ENCODE data around the gene CORO1C. TPM values are rescaled to one million over a fixed set of nuclear protein-coding genes. Genes with fewer than 3 reads are reported as not detected.

Gene CORO1C
- total RNA-seq, 1 donor from 2014 or later, result 81.5 TPM

DNA sequence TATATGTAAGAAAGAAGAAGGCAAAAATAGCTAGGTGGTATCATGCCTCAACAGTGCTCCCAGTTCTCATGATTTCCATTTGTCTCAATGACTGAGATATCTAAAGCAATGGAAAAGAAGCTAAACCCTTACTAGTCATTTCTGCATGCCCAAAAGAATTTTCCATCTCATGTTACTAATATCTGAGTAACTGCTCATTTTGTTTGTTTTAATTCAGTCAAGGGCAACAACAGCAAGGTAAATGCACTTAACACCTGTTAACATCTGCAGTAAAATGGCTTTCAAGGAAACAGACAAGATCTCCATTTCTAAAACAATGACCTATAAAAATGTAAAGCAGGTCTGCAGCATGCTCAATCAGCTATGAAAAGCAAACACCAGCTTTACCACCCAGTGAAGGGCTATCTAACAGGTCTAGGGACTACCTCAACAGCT lies 78.2 kb downstream of the CORO1C start:
- Mint-ChIP-seq H3K27ac (no peak overlapping the region), H3K36me3 (ENCODE audit: low read depth) (peaks cover 37% of the 10 kb centered on the region), H3K27me3 (ENCODE audit: low read depth) (no peaks in the 10 kb centered on the region), H3K9me3 (no peaks in the 10 kb centered on the region), H3K4me3 (ENCODE audit: low read depth) (no peak overlapping the region), H3K4me1 (ENCODE audit: low read depth) (peaks cover 23% of the 10 kb centered on the region)
- no peak for DNase-seq (ENCODE audit: low spot score)
- intact Hi-C loops (cut with micrococcal nuclease), result no loop called here

DNA sequence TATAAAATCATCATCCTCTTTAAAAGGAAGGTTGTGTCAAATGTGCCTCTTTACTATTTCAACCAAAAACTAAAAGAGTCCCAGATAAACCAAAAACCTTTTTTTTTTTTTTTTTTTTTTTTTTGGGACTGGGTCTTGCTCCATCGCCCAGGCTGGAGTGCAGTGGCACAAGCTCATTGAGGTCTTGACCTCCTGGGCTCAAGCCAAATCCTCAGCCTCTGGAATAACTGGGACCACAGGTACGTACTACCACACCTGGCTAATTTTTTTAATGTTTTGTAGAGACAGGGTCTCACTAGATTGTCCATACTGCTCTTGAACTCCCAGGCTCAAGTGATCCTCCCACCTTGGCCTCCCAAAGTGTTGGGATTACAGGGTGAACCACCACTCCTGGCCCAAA lies 81.2 kb downstream of the CORO1C start:
- Mint-ChIP-seq H3K36me3 (ENCODE audit: low read depth) (peaks cover 50% of the 10 kb centered on the region), H3K9me3 (no peaks in the 10 kb centered on the region), H3K4me1 (ENCODE audit: low read depth) (peaks cover 46% of the 10 kb centered on the region), H3K27me3 (ENCODE audit: low read depth) (no peaks in the 10 kb centered on the region), H3K27ac (no peak overlapping the region), H3K4me3 (ENCODE audit: low read depth) (no peak overlapping the region)
- intact Hi-C loops (cut with micrococcal nuclease), result loop anchor here (2.0 kb wide), 1 partner anchor 15 kb away; no protein-coding TSS in a partner anchor
- DNase-seq (ENCODE audit: low spot score), result no peak

DNA sequence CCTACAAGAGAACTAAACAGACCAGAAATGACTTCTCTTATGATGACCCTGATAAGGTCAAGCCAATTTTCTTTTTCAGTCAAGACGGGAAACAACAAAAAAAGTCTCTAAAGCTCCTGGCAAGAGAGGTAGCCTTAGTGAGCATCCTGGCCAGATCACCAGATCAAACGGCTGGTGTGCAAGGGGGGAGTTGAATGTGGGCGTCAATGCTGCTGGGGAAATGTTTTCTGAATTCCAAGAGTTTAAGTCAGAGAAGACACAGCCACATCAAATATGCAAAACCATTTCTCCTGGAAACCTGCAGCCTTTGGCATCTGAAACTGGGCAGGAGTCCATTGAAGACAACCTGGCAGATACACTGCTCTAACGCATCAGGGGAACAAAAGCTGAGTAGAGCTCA lies 81.6 kb downstream of the CORO1C start:
- H3K36me3 Mint-ChIP-seq (ENCODE audit: low read depth), result peaks cover 53% of the 10 kb centered on the region
- H3K9me3 Mint-ChIP-seq, result no peaks in the 10 kb centered on the region
- H3K27me3 Mint-ChIP-seq (ENCODE audit: low read depth), result no peaks in the 10 kb centered on the region
- DNase-seq (ENCODE audit: low spot score), result no peak
- H3K27ac Mint-ChIP-seq, result peak overlapping the region; percentile 73
- intact Hi-C loops (cut with micrococcal nuclease), result loop anchor here (2.0 to 5.0 kb wide), 3 partner anchors 15 to 83 kb away; partner anchors contain the start of gene CORO1C
- H3K4me1 Mint-ChIP-seq (ENCODE audit: low read depth), result peaks cover 49% of the 10 kb centered on the region
- H3K4me3 Mint-ChIP-seq (ENCODE audit: low read depth), result no peak overlapping the region

DNA sequence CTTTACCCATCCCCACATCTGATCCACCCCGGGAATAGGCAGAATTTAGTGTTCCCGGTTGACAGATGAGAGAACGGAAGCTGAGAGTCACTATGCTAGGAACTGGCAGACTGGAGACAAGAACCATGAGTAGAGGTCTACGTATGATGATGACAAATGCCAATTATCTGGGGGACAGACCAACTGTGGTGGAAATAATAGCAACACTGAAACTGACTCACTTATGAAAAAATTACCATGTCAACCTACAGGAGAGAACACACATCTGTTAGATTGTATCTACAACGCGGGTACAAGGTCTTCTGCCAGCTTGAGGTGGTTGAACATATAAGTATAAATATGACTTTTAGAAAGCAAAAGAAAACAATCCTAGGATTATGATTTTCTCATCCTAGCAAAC lies 82.2 kb downstream of the CORO1C start:
- H3K27ac Mint-ChIP-seq, result peak overlapping the region; percentile 73
- intact Hi-C loops (cut with micrococcal nuclease), result loop anchor here (2.0 to 5.0 kb wide), 2 partner anchors 14 to 83 kb away; partner anchors contain the start of gene CORO1C
- no peak overlapping the region for H3K4me3 Mint-ChIP-seq (ENCODE audit: low read depth)
- peaks cover 49% of the 10 kb centered on the region for H3K4me1 Mint-ChIP-seq (ENCODE audit: low read depth)
- no peaks in the 10 kb centered on the region for H3K27me3 Mint-ChIP-seq (ENCODE audit: low read depth)
- no peaks in the 10 kb centered on the region for H3K9me3 Mint-ChIP-seq
- H3K36me3 Mint-ChIP-seq (ENCODE audit: low read depth), result peaks cover 52% of the 10 kb centered on the region
- no peak for DNase-seq (ENCODE audit: low spot score)

- Mint-ChIP-seq H3K27me3 (ENCODE audit: low read depth) (no peaks in the 10 kb centered on the region), H3K27ac (no peak overlapping the region), H3K9me3 (no peaks in the 10 kb centered on the region), H3K36me3 (ENCODE audit: low read depth) (peaks cover 48% of the 10 kb centered on the region), H3K4me1 (ENCODE audit: low read depth) (peaks cover 49% of the 10 kb centered on the region), H3K4me3 (ENCODE audit: low read depth) (no peak overlapping the region)
- intact Hi-C loops (cut with micrococcal nuclease), result loop anchor here (2.0 to 5.0 kb wide), 2 partner anchors 14 to 84 kb away; partner anchors contain the start of gene CORO1C
- DNase-seq (ENCODE audit: low spot score), result no peak
Observed at GRCh38 chr12:108648371-108648770, 82.9 kb downstream of the CORO1C start.

GRCh38 chr12:108647585-108648287 lies 83.6 kb downstream of the CORO1C start:
- no peak for DNase-seq (ENCODE audit: low spot score)
- Mint-ChIP-seq H3K27ac (peak overlapping the region; percentile 38), H3K36me3 (ENCODE audit: low read depth) (peaks cover 48% of the 10 kb centered on the region), H3K4me1 (ENCODE audit: low read depth) (peaks cover 45% of the 10 kb centered on the region), H3K4me3 (ENCODE audit: low read depth) (no peak overlapping the region), H3K27me3 (ENCODE audit: low read depth) (no peaks in the 10 kb centered on the region), H3K9me3 (no peaks in the 10 kb centered on the region)
- intact Hi-C loops (cut with micrococcal nuclease), result loop anchor here (2.0 to 5.0 kb wide), 2 partner anchors 13 to 85 kb away; partner anchors contain the start of gene CORO1C

GRCh38 chr12:108646600-108647579 lies 84.4 kb downstream of the CORO1C start:
- H3K9me3 Mint-ChIP-seq, result no peaks in the 10 kb centered on the region
- no peak overlapping the region for H3K4me3 Mint-ChIP-seq (ENCODE audit: low read depth)
- H3K27ac Mint-ChIP-seq, result peak overlapping the region; percentile 51
- H3K36me3 Mint-ChIP-seq (ENCODE audit: low read depth), result peaks cover 48% of the 10 kb centered on the region
- DNase-seq (ENCODE audit: low spot score), result no peak
- intact Hi-C loops (cut with micrococcal nuclease), result loop anchor here (5.0 kb wide), 1 partner anchor 85 kb away; the partner anchor contains the start of gene CORO1C
- H3K27me3 Mint-ChIP-seq (ENCODE audit: low read depth), result no peaks in the 10 kb centered on the region
- H3K4me1 Mint-ChIP-seq (ENCODE audit: low read depth), result peaks cover 44% of the 10 kb centered on the region

DNA sequence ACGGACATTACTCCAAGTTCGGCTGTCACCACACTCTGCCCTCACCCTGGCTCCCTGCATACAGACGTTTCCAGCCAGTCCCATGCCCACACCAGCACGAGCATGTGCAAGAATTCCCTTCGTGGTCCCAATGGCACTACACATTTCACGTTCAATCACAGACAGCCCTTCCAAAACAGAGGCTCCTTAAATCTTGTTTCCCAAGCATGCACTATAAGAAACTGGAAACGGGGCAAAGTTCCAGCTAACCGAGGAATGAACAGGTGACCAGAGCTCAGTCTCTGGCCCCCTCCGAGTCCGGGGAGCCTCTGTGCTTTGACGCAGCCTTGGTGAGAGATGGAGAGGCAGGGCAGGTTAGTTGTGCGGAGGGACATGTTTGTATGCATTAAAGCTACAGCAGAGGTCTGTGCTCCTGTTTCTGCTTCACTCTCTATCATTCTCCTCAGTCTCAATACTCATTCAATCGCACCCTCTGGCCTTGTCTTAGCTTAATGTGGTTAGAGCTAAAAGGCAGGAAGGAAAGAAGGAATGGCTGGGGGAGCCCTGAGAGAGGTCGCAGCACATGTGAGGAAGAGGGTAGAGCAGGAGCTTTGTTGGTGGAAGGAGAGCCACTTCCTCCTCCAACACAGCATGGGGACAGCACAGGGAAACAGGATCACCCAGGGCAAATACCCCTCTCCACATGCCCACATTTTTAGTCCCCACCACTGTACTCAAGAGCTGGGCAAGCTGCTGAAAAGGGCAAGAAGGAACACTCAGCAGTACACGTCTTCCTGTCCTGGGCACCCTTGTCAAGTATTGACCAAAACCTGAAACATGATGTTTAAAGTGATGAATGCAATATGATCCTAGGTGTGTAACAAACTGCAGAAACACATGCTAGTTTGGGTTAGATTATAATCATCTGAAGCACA lies 85.4 kb downstream of the CORO1C start:
- intact Hi-C loops (cut with micrococcal nuclease), result loop anchor here (5.0 kb wide), 1 partner anchor 86 kb away; the partner anchor contains the start of gene CORO1C
- Mint-ChIP-seq H3K36me3 (ENCODE audit: low read depth) (peaks cover 40% of the 10 kb centered on the region), H3K4me1 (ENCODE audit: low read depth) (peaks cover 41% of the 10 kb centered on the region)

DNA sequence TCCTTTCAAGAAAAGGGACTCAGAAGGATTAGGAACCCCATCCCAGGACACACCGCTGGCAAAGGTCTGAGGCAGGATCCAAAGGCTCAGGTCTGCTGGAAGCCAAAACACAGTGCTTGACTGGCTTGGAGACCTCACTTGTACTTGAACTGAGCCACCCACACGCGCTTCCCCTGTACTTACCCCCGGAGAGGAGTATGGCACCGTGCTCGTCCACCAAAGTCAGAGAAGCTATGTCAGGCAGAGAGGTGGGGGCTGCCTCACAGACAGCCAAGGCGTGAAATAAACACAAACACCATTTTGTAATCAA lies 86.6 kb downstream of the CORO1C start:
- Mint-ChIP-seq H3K27ac (no peak overlapping the region), H3K4me1 (ENCODE audit: low read depth) (peaks cover 48% of the 10 kb centered on the region), H3K4me3 (ENCODE audit: low read depth) (no peak overlapping the region), H3K9me3 (no peaks in the 10 kb centered on the region), H3K27me3 (ENCODE audit: low read depth) (no peaks in the 10 kb centered on the region), H3K36me3 (ENCODE audit: low read depth) (peaks cover 40% of the 10 kb centered on the region)
- no peak for DNase-seq (ENCODE audit: low spot score)
- intact Hi-C loops (cut with micrococcal nuclease), result loop anchor here (5.0 kb wide), 1 partner anchor 88 kb away; the partner anchor contains the start of gene CORO1C

More for the DNA sequence above, 85.4 kb downstream of the CORO1C start:
- Mint-ChIP-seq H3K9me3 (no peaks in the 10 kb centered on the region), H3K27ac (peak overlapping the region; percentile 51), H3K4me3 (ENCODE audit: low read depth) (no peak overlapping the region), H3K27me3 (ENCODE audit: low read depth) (no peaks in the 10 kb centered on the region)
- DNase-seq (ENCODE audit: low spot score), result no peak

GRCh38 chr12:108643941-108644810 lies 87.1 kb downstream of the CORO1C start:
- H3K36me3 Mint-ChIP-seq (ENCODE audit: low read depth), result peaks cover 34% of the 10 kb centered on the region
- peaks cover 45% of the 10 kb centered on the region for H3K4me1 Mint-ChIP-seq (ENCODE audit: low read depth)
- no peaks in the 10 kb centered on the region for H3K9me3 Mint-ChIP-seq
- no peak overlapping the region for H3K4me3 Mint-ChIP-seq (ENCODE audit: low read depth)
- H3K27ac Mint-ChIP-seq, result no peak overlapping the region
- no peak for DNase-seq (ENCODE audit: low spot score)
- intact Hi-C loops (cut with micrococcal nuclease), result no loop called here
- no peaks in the 10 kb centered on the region for H3K27me3 Mint-ChIP-seq (ENCODE audit: low read depth)

DNA sequence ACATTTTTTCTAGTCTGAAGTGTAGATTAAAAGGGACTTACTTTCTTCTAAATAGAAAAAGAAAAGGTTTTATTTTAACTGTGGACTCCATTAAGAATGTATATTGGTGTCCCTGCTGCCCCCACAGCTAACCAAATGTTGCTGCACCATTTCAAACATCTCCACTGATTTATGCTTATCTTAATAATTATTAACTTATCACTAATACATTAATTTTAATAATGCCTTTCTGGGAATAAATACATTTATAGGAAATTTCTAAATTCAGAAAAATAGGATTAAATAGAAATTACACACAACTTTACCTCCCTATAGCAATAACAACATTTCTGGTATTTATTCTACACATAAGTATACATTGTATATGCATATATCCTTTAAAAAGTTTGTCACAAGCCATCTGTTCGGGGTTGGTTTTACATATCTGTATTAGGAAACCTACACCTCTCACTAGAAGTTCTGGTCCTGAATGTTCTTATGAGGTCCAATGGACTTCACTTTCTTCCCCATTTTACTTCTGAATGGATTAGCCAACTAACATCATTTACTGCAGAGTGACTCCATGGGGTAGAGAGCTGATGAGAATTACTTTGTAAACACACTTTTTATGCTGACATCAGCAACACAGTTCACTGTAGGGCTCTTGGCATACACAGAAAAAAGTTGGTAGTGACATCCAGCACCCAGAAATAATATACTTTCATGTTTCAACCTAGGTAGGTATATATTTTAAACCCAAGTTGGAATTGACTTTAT lies 88.2 kb downstream of the CORO1C start:
- Mint-ChIP-seq H3K27ac (no peak overlapping the region), H3K9me3 (no peaks in the 10 kb centered on the region), H3K4me3 (ENCODE audit: low read depth) (no peak overlapping the region), H3K27me3 (ENCODE audit: low read depth) (no peaks in the 10 kb centered on the region), H3K4me1 (ENCODE audit: low read depth) (peaks cover 38% of the 10 kb centered on the region), H3K36me3 (ENCODE audit: low read depth) (peaks cover 24% of the 10 kb centered on the region)
- no peak for DNase-seq (ENCODE audit: low spot score)
- intact Hi-C loops (cut with micrococcal nuclease), result no loop called here
